Adrenal gland (tissue), 12 donors: Measurements from ENCODE around the gene MAEA. TPM values are rescaled to one million over a fixed set of nuclear protein-coding genes. Genes with fewer than 3 reads are reported as not detected.

ENCODE experiments used
- DNase-seq, 7 donors: peaks; one replicate each; pipeline ENCODE4 v3.0.0-alpha.2; 2019 to 2020
- H3K27ac ChIP-seq, 5 donors: fragments of 200-600 bp; sonication (generic) in 4 of 5; 1 replicate in 3 of 5; 2 replicates in 2 of 5; pipeline versions ENCODE4 v1.5.1 to v1.8.0; 2016 to 2020; ENCODE audit warnings: mild to moderate bottlenecking in 1 of 5
- H3K27me3 ChIP-seq: fragments of 200-600 bp; 2 replicates; pipeline ENCODE4 v1.8.0; 2021
- H3K36me3 ChIP-seq, 2 donors: fragments of 200-600 bp; replicated peaks in 1 of 2; 1 replicate in 1 of 2; 2 replicates in 1 of 2; pipeline versions ENCODE4 v1.5.1 to v1.8.0; 2018 to 2022
- H3K4me1 ChIP-seq, 2 donors: fragments of 200-600 bp; replicated peaks in 1 of 2; 1 replicate in 1 of 2; 2 replicates in 1 of 2; pipeline versions ENCODE4 v1.5.1 to v1.8.0; 2018 to 2021
- H3K4me3 ChIP-seq, 4 donors: fragments of 200-600 bp; sonication (generic) in 3 of 4; one replicate each; pipeline ENCODE4 v1.5.1; 2016 to 2018
- H3K9me3 ChIP-seq, 3 donors: fragments of 200-600 bp; sonication (generic) in 1 of 3; replicated peaks in 1 of 3; 1 replicate in 2 of 3; 2 replicates in 1 of 3; pipeline versions ENCODE4 v1.5.1 to v1.8.0; 2016 to 2021
- CTCF ChIP-seq, 6 experiments: fragments of 450-650 bp in 4 of 6; fragments of 200-600 bp in 2 of 6; sonication (generic) in 1 of 6; IDR thresholded peaks; 1 replicate in 5 of 6; 2 replicates in 1 of 6; pipeline versions ENCODE4 v1.5.1 to v1.8.0; 2016 to 2021; ENCODE audit warnings: antibody characterized with exemption in 6 of 6, mild to moderate bottlenecking in 2 of 6, moderate library complexity in 1 of 6
- POLR2A ChIP-seq, 2 donors: fragments of 450-650 bp; IDR thresholded peaks; one replicate each; pipeline ENCODE4 v1.6.1; 2017; ENCODE audit warnings: antibody characterized with exemption in 2 of 2, mild to moderate bottlenecking in 2 of 2, moderate library complexity in 1 of 2
- WGBS, 4 donors: extraction: QIAGEN DNeasy Blood & Tissue Kit in 2 of 4; methylation state at CpG; one replicate each; pipeline versions ENCODE4 v1.1.5 to v1.1.7; 2013 to 2017; 5-methylcytosine and 5-hydroxymethylcytosine counted together
- intact Hi-C, 2 donors: fragments of 100-400 bp; cut with DNase I; formaldehyde crosslinking; loops; one replicate each; pipeline versions ENCODE4 v1.14.1 to v1.15.0; 2022 to 2023
- polyA plus RNA-seq, 3 donors: library from polyadenylated mRNA; stranded (reverse); fragments of 200-250 nt in 2 of 3; fragments of 350-450 nt in 1 of 3; fragmentation: Illumina TruSeq in 1 of 3; extraction: RNeasy Lipid Tissue Mini Kit (QIAGEN cat#74804) in 1 of 3; gene quantifications; one replicate each; pipeline ENCODE4 v1.2.3, GENCODE V29; 2013 to 2014
- total RNA-seq, 9 donors: library from RNA; depleted of rRNA in 4 of 9; stranded (reverse); fragments of >200 nt in 4 of 9; fragments of 120-200 nt in 1 of 9; fragmentation: NEBNext Ultra II Directional in 1 of 9; extraction: Animal tissue kit (Norgen Biotek cat#: 25700) in 1 of 9; gene quantifications; one replicate each; pipeline versions ENCODE4 v1.1.0 to v1.2.4, GENCODE V29; 2013 to 2023
- donor health status: healthy with polysubstance abuse.
- donor health status: Bipolar disorder and iron deficiency.
- donor health status: DM: yes; HTN: yes; CAD: no.
- donor health status: DM: no; HTN: no; CAD: no.
- donor health status: DM: no; HTN: no; CAD: no.
- donor health status: DM: yes; HTN: yes; CAD: no.

The MAEA gene
- total and polyA plus RNA-seq, 12 donors: 35.6 to 103 (median 75.1) TPM

- Histone ChIP-seq H3K27me3 (no peaks in the 10 kb centered on the region), H3K9me3 (no peaks in the 10 kb centered on the region), H3K27ac (peak overlapping the region; percentile 90 to 99 (median 97)), H3K4me1 (peaks cover 26 to 53% of the 10 kb centered on the region in 2 donors), H3K36me3 (no peaks in the 10 kb centered on the region), H3K4me3 (peak overlapping the region; percentile 12 to 83 (median 67))
- 0 to 2% (median 1%) methylated on average over 11 to 40 of the region's 40 CpGs for WGBS, 4 donors
- TF ChIP-seq POLR2A (IDR thresholded peaks at IDR 0.05) (peak in 1 of 2 donors; percentile 6), CTCF (IDR thresholded peaks at IDR 0.05) (no peak)
- intact Hi-C loops: loop anchor here in 1 of 2 donors (5.0 kb wide), 2 partner anchors 81 to 104 kb away; no protein-coding TSS in a partner anchor
- DNase-seq: peak in 1 of 7 donors; percentile 46
These were observed 41.8 kb upstream of the MAEA start for GRCh38 chr4:1247864-1248244.

GRCh38 chr4:1248245-1249147, 41.2 kb upstream of the MAEA start, which contains the start of gene CTBP1:
Gene CTBP1, minus strand, starts transcription at chr4:1249130. Its CDS starts 7,799 bp downstream, at chr4:1241331.
- Histone ChIP-seq H3K4me3 (peak within 1 kb of the TSS; percentile 19 to 83 (median 67)), H3K36me3 (no peaks in the 10 kb centered on the region), H3K27me3 (no peaks in the 10 kb centered on the region), H3K4me1 (peaks cover 26 to 47% of the 10 kb centered on the region in 2 donors), H3K9me3 (no peaks in the 10 kb centered on the region), H3K27ac (peak within 1 kb of the TSS; percentile 90 to 99 (median 97))
- intact Hi-C loops: loop anchor here in 1 of 2 donors (5.0 kb wide), 2 partner anchors 81 to 104 kb away; no protein-coding TSS in a partner anchor
- 0 to 2% methylated on average over 117 to 162 of the region's 163 CpGs; no CpG with 5 or more reads in 2 of the 4 donors for WGBS, 4 donors
- peak; percentile 45 to 64 for TF ChIP-seq POLR2A (IDR thresholded peaks at IDR 0.05)
- peak in 1 of 6 experiments; percentile 15 for TF ChIP-seq CTCF (IDR thresholded peaks at IDR 0.05)
- DNase-seq: peak; percentile 72 to 85 (median 76)

GRCh38 chr4:1249148-1249730, 40.5 kb upstream of the MAEA start:
- Histone ChIP-seq H3K9me3 (no peaks in the 10 kb centered on the region), H3K4me3 (peak overlapping the region; percentile 19 to 83 (median 59)), H3K27ac (peak overlapping the region; percentile 84 to 99 (median 94)), H3K27me3 (no peaks in the 10 kb centered on the region), H3K36me3 (no peaks in the 10 kb centered on the region), H3K4me1 (peaks cover 26 to 40% of the 10 kb centered on the region in 2 donors)
- intact Hi-C loops: loop anchor here in 1 of 2 donors (5.0 kb wide), 2 partner anchors 82 to 103 kb away; no protein-coding TSS in a partner anchor
- WGBS, 4 donors: 0 to 1% (median 1%) methylated on average over 33 to 86 of the region's 86 CpGs; no CpG with 5 or more reads in 1 of the 4 donors
- TF ChIP-seq CTCF (IDR thresholded peaks at IDR 0.05) (no peak), POLR2A (IDR thresholded peaks at IDR 0.05) (peak; percentile 33 to 61)
- DNase-seq: peak; percentile 82 to 89 (median 86)
